Common myeloid progenitor, CD34-positive (primary cell): Measurements from ENCODE around the gene MAP2K5.
A peak's percentile ranks its signal among the peaks of the same experiment; 100 is the strongest.

Experiments
- CTCF ChIA-PET: fragments of 350-600 bp; sonication (Branson Sonifier 250); formaldehyde crosslinking; loops from one replicate; lab custom pipeline; 2021; ENCODE audit warnings: antibody characterized with exemption; lab: Charles Lee
- POLR2A ChIA-PET: fragments of 350-600 bp; sonication (Branson Sonifier 250); formaldehyde crosslinking; loops from one replicate; lab custom pipeline; 2021; ENCODE audit warnings: antibody characterized with exemption; lab: Charles Lee
- DNase-seq, 3 donors: peaks; one replicate each; pipeline versions ENCODE4 v3.0.0 to v3.0.0-alpha.2; 2013
- H3K27ac ChIP-seq, 2 experiments: 1 replicate in 1 of 2; 2 replicates in 1 of 2; pipeline ENCODE4 v1.7.0; 2013; ENCODE audit warnings: inconsistent platforms in 2 of 2, low read length in 2 of 2, mild to moderate bottlenecking in 2 of 2, low read depth in 1 of 2, moderate library complexity in 1 of 2; ENCODE audit not compliant: severe bottlenecking in 2 of 2, insufficient read depth in 1 of 2, poor library complexity in 1 of 2
- H3K27me3 ChIP-seq, 5 experiments: replicated peaks in 2 of 5; 1 replicate in 3 of 5; 2 replicates in 2 of 5; pipeline versions ENCODE4 v1.6.1 to v1.7.0; 2013; ENCODE audit warnings: low read length in 4 of 5, mild to moderate bottlenecking in 2 of 5, moderate library complexity in 2 of 5, inconsistent platforms in 1 of 5; ENCODE audit not compliant: insufficient read depth in 5 of 5, control insufficient read depth in 4 of 5
- H3K36me3 ChIP-seq, 4 experiments: 1 replicate in 2 of 4; 2 replicates in 2 of 4; pipeline versions ENCODE4 v1.6.1 to v1.7.0; 2013; ENCODE audit warnings: low read length in 3 of 4, control low read depth in 1 of 4, mild to moderate bottlenecking in 1 of 4; ENCODE audit not compliant: control insufficient read depth in 4 of 4, insufficient read depth in 4 of 4
- H3K4me1 ChIP-seq, 4 experiments: 1 replicate in 3 of 4; 2 replicates in 1 of 4; pipeline versions ENCODE4 v1.6.1 to v1.7.1; 2013; ENCODE audit warnings: low read length in 3 of 4, mild to moderate bottlenecking in 3 of 4, control low read depth in 1 of 4, inconsistent platforms in 1 of 4, moderate library complexity in 1 of 4; ENCODE audit not compliant: control insufficient read depth in 4 of 4, insufficient read depth in 4 of 4; ENCODE audit errors: control extremely low read depth in 1 of 4
- H3K4me3 ChIP-seq, 7 experiments: 1 replicate in 4 of 7; 2 replicates in 3 of 7; pipeline versions ENCODE4 v1.5.1 to v1.7.0; 2013; ENCODE audit warnings: mild to moderate bottlenecking in 7 of 7, low read length in 6 of 7, moderate library complexity in 6 of 7, inconsistent platforms in 2 of 7, low read depth in 2 of 7, control low read depth in 1 of 7; ENCODE audit not compliant: insufficient read depth in 4 of 7, control insufficient read depth in 1 of 7; ENCODE audit errors: extremely low read depth in 1 of 7
- H3K9me3 ChIP-seq, 5 experiments: 1 replicate in 4 of 5; 2 replicates in 1 of 5; pipeline versions ENCODE4 v1.6.1 to v1.7.1; 2013; ENCODE audit warnings: low read length in 4 of 5, mild to moderate bottlenecking in 2 of 5, inconsistent platforms in 1 of 5, low read depth in 1 of 5, moderate library complexity in 1 of 5; ENCODE audit not compliant: control insufficient read depth in 4 of 5, insufficient read depth in 2 of 5; ENCODE audit errors: control extremely low read depth in 1 of 5
- WGBS: methylation state at CpG from one replicate; pipeline ENCODE4 v1.1.5; 2013; ENCODE audit not compliant: insufficient coverage; 5-methylcytosine and 5-hydroxymethylcytosine counted together

The MAP2K5 gene

GRCh38 chr15:67825881-67826716 is 283.6 kb downstream of the MAP2K5 start:
- H3K36me3 ChIP-seq, result no peaks in the 10 kb centered on the region
- H3K27ac ChIP-seq, result no peak overlapping the region
- H3K27me3 ChIP-seq, result peaks cover 9 to 99% (median 56%) of the 10 kb centered on the region in 5 experiments
- POLR2A ChIA-PET, result interaction anchor here (0.6 to 0.7 kb wide), 2 partner anchors 43 to 306 kb away, joined by 3 read pairs; no protein-coding TSS in a partner anchor
- peak in 2 of 3 donors; percentile 41 to 46 for DNase-seq
- WGBS, result 8% methylated on average over 73 of the region's 77 CpGs
- peaks cover 0 to 71% (median 45%) of the 10 kb centered on the region in 4 experiments for H3K4me1 ChIP-seq
- peak overlapping the region in 4 of 7 experiments; percentile 6 to 45 (median 26) for H3K4me3 ChIP-seq
- CTCF ChIA-PET, result no interaction called here
- H3K9me3 ChIP-seq, result peaks cover 0 to 7% (median 2%) of the 10 kb centered on the region in 5 experiments

GRCh38 chr15:67826717-67827561 is 284.4 kb downstream of the MAP2K5 start:
- WGBS, result 5% methylated on average over 67 of the region's 88 CpGs
- no peak for DNase-seq
- POLR2A ChIA-PET, result interaction anchor here (0.6 to 0.7 kb wide), 2 partner anchors 44 to 307 kb away, joined by 3 read pairs; no protein-coding TSS in a partner anchor
- Histone ChIP-seq H3K27ac (no peak overlapping the region), H3K27me3 (peaks cover 13 to 98% (median 54%) of the 10 kb centered on the region in 5 experiments), H3K4me1 (peaks cover 0 to 66% (median 44%) of the 10 kb centered on the region in 4 experiments), H3K36me3 (no peaks in the 10 kb centered on the region), H3K9me3 (peaks cover 0 to 2% (median 0%) of the 10 kb centered on the region in 5 experiments), H3K4me3 (no peak overlapping the region)
- CTCF ChIA-PET, result no interaction called here

- H3K4me1 ChIP-seq, result peaks cover 0 to 69% (median 48%) of the 10 kb centered on the region in 4 experiments
Observed at GRCh38 chr15:67827562-67828277, 285.2 kb downstream of the MAP2K5 start.

GRCh38 chr15:67828278-67828968 is 285.9 kb downstream of the MAP2K5 start:
- WGBS, result 3% methylated on average over 36 of the region's 40 CpGs
- ChIA-PET CTCF (no interaction called here), POLR2A (no interaction called here)
- peak overlapping the region in 4 of 7 experiments; percentile 27 to 48 (median 32) for H3K4me3 ChIP-seq
- H3K27ac ChIP-seq, result no peak overlapping the region
- H3K27me3 ChIP-seq, result peaks cover 13 to 98% (median 59%) of the 10 kb centered on the region in 5 experiments
- DNase-seq, result peak in 1 of 3 donors; percentile 18
- peaks cover 0 to 2% (median 0%) of the 10 kb centered on the region in 5 experiments for H3K9me3 ChIP-seq
- H3K4me1 ChIP-seq, result peaks cover 2 to 69% (median 48%) of the 10 kb centered on the region in 4 experiments
- no peaks in the 10 kb centered on the region for H3K36me3 ChIP-seq

More at GRCh38 chr15:67827562-67828277, 285.2 kb downstream of the MAP2K5 start:
- Histone ChIP-seq H3K4me3 (peak overlapping the region in 3 of 7 experiments; percentile 32 to 48 (median 33)), H3K36me3 (no peaks in the 10 kb centered on the region), H3K9me3 (peaks cover 0 to 2% (median 0%) of the 10 kb centered on the region in 5 experiments), H3K27ac (no peak overlapping the region), H3K27me3 (peaks cover 13 to 98% (median 55%) of the 10 kb centered on the region in 5 experiments)
- POLR2A ChIA-PET, result no interaction called here
- CTCF ChIA-PET, result no interaction called here
- peak in 2 of 3 donors; percentile 36 to 50 for DNase-seq
- WGBS, result 6% methylated on average over 83 of the region's 91 CpGs

GRCh38 chr15:67828969-67829646 is 286.6 kb downstream of the MAP2K5 start:
- H3K4me1 ChIP-seq, result peaks cover 3 to 70% (median 50%) of the 10 kb centered on the region in 4 experiments
- CTCF ChIA-PET, result no interaction called here

More at GRCh38 chr15:67828969-67829646, 286.6 kb downstream of the MAP2K5 start:
- no peak overlapping the region for H3K27ac ChIP-seq
- 6% methylated on average over 32 of the region's 54 CpGs for WGBS
- H3K4me3 ChIP-seq, result peak overlapping the region in 3 of 7 experiments; percentile 27 to 33 (median 33)
- H3K36me3 ChIP-seq, result no peaks in the 10 kb centered on the region
- POLR2A ChIA-PET, result no interaction called here
- DNase-seq, result peak in 2 of 3 donors; percentile 50 to 59
- H3K27me3 ChIP-seq, result peaks cover 13 to 98% (median 54%) of the 10 kb centered on the region in 5 experiments
- peaks cover 0 to 2% (median 0%) of the 10 kb centered on the region in 5 experiments for H3K9me3 ChIP-seq
